Brain microvascular endothelial cell (primary cell): ENCODE data around the gene ADAMTS17.

Source experiments
- DNase-seq: peaks from one replicate; pipeline ENCODE4 v3.0.0-alpha.2; 2020
- H3K27ac ChIP-seq: fragments of 250-450 bp; sonication (Bioruptor Pico); 2 replicates; pipeline ENCODE4 v1.5.1; 2020; ENCODE audit warnings: mild to moderate bottlenecking, moderate library complexity
- H3K27me3 ChIP-seq: fragments of 250-450 bp; sonication (Bioruptor Pico); replicated peaks from 2 replicates; pipeline ENCODE4 v1.5.1; 2020; ENCODE audit warnings: mild to moderate bottlenecking
- H3K36me3 ChIP-seq: fragments of 250-450 bp; sonication (Bioruptor Pico); replicated peaks from 2 replicates; pipeline ENCODE4 v1.5.1; 2020; ENCODE audit warnings: mild to moderate bottlenecking
- H3K4me3 ChIP-seq: 2 replicates; pipeline ENCODE4 v1.5.1; 2011; ENCODE audit warnings: low read depth, mild to moderate bottlenecking, control low read depth, low read length, moderate library complexity
- CTCF ChIP-seq: IDR thresholded peaks from 2 replicates; pipeline ENCODE4 v1.5.1; 2011; ENCODE audit warnings: low read depth, mild to moderate bottlenecking, moderate library complexity, low read length, control low read depth, inconsistent platforms; ENCODE audit errors: missing control alignments
- in situ Hi-C: cut with HindIII; loops from 2 replicates; pipeline ENCODE4 v1.10.0; 2017; ENCODE audit warnings: low sequenced_read_pairs, low pct_ligation_motif_present

The ADAMTS17 gene

GRCh38 chr15:99965376-99965775 is 376.4 kb downstream of the ADAMTS17 start:
- in situ Hi-C loops, result no loop called here
- DNase-seq, result no peak
- Histone ChIP-seq H3K4me3 (no peak overlapping the region), H3K36me3 (no peaks in the 10 kb centered on the region), H3K27ac (no peak overlapping the region), H3K27me3 (no peaks in the 10 kb centered on the region)
- TF ChIP-seq CTCF, result no peak

- no peak overlapping the region for H3K27ac ChIP-seq
- in situ Hi-C loops, result no loop called here
- DNase-seq, result no peak
- H3K4me3 ChIP-seq, result no peak overlapping the region
- H3K27me3 ChIP-seq, result no peaks in the 10 kb centered on the region
- H3K36me3 ChIP-seq, result no peaks in the 10 kb centered on the region
- TF ChIP-seq CTCF, result no peak
Measured at GRCh38 chr15:99963976-99964375, 377.8 kb downstream of the ADAMTS17 start.

GRCh38 chr15:99963096-99963825 is 378.5 kb downstream of the ADAMTS17 start:
- in situ Hi-C loops, result no loop called here
- no peak for TF ChIP-seq CTCF
- Histone ChIP-seq H3K27me3 (no peaks in the 10 kb centered on the region), H3K36me3 (no peaks in the 10 kb centered on the region), H3K27ac (no peak overlapping the region), H3K4me3 (no peak overlapping the region)
- DNase-seq, result no peak

- no peaks in the 10 kb centered on the region for H3K36me3 ChIP-seq
- TF ChIP-seq CTCF, result no peak
- in situ Hi-C loops, result no loop called here
- no peak overlapping the region for H3K4me3 ChIP-seq
- no peak for DNase-seq
- no peaks in the 10 kb centered on the region for H3K27me3 ChIP-seq
- H3K27ac ChIP-seq, result no peak overlapping the region
Measured at GRCh38 chr15:99962006-99962561, 379.7 kb downstream of the ADAMTS17 start.

- in situ Hi-C loops, result no loop called here
- Histone ChIP-seq H3K27me3 (no peaks in the 10 kb centered on the region), H3K27ac (no peak overlapping the region), H3K4me3 (no peak overlapping the region), H3K36me3 (no peaks in the 10 kb centered on the region)
- peak; percentile 41 for DNase-seq
- TF ChIP-seq CTCF, result peak; percentile 56
Measured at GRCh38 chr15:99961011-99961441, 380.7 kb downstream of the ADAMTS17 start.
